HepG2 (cell line): Measurements from ENCODE around the gene MLN. TPM values are rescaled to one million over a fixed set of nuclear protein-coding genes. Genes with fewer than 3 reads are reported as not detected.

Source experiments
- FUBP1 ChIP-seq: sonication (generic); formaldehyde crosslinking; IDR thresholded peaks from 2 replicates; pipeline ENCODE4 v1.5.1; 2020; ENCODE audit warnings: missing genetic modification reagents, mild to moderate bottlenecking, borderline replicate concordance
- GTF2F1 ChIP-seq: fragments of 150-350 bp; IDR thresholded peaks from 2 replicates; pipeline ENCODE4 v1.6.1; 2014; ENCODE audit warnings: low read length
- GZF1 ChIP-seq: sonication (generic); formaldehyde crosslinking; IDR thresholded peaks from 2 replicates; pipeline ENCODE4 v1.5.1; 2020; ENCODE audit warnings: mild to moderate bottlenecking, missing genetic modification reagents
- HCFC1 ChIP-seq: fragments of 150-350 bp; IDR thresholded peaks from 2 replicates; pipeline ENCODE4 v1.6.1; 2014; ENCODE audit warnings: low read depth, low read length
- HIC2 ChIP-seq: sonication (generic); formaldehyde crosslinking; IDR thresholded peaks from 2 replicates; pipeline ENCODE4 v1.9.0; 2022; ENCODE audit warnings: low read depth, missing genetic modification reagents
- REL ChIP-seq: sonication (generic); formaldehyde crosslinking; conservative IDR thresholded peaks from 2 replicates; pipeline ENCODE4 v1.8.0; 2022; ENCODE audit warnings: mild to moderate bottlenecking, missing genetic modification reagents, moderate library complexity
- RERE ChIP-seq: IDR thresholded peaks from 2 replicates; pipeline ENCODE4 v1.6.1; 2016; ENCODE audit warnings: low read depth, missing genetic modification reagents, missing compliant biosample characterization
- SIX4 ChIP-seq: sonication (generic); formaldehyde crosslinking; IDR thresholded peaks from 2 replicates; pipeline ENCODE4 v1.4.0; 2020; ENCODE audit warnings: missing genetic modification reagents
- SMC3 ChIP-seq: IDR thresholded peaks from 2 replicates; pipeline ENCODE4 v1.6.1; 2011; ENCODE audit warnings: low read length, improper control_type of control experiment
- SNAI1 ChIP-seq: sonication (generic); formaldehyde crosslinking; IDR thresholded peaks from 2 replicates; pipeline ENCODE4 v1.5.0; 2020; ENCODE audit warnings: mild to moderate bottlenecking, missing genetic modification reagents, borderline replicate concordance
- TOE1 ChIP-seq: sonication (generic); formaldehyde crosslinking; IDR thresholded peaks from 2 replicates; pipeline ENCODE4 v1.4.0; 2020; ENCODE audit warnings: mild to moderate bottlenecking, missing genetic modification reagents
- ZBTB4 ChIP-seq: sonication (generic); formaldehyde crosslinking; IDR thresholded peaks from 2 replicates; pipeline ENCODE4 v1.4.0; 2020; ENCODE audit warnings: missing genetic modification reagents, mild to moderate bottlenecking, borderline replicate concordance
- ZFP41 ChIP-seq: sonication (generic); formaldehyde crosslinking; IDR thresholded peaks from 2 replicates; pipeline ENCODE4 v1.4.0; 2020; ENCODE audit warnings: mild to moderate bottlenecking, missing genetic modification reagents, borderline replicate concordance
- ZNF256 ChIP-seq: sonication (generic); formaldehyde crosslinking; conservative IDR thresholded peaks from 2 replicates; pipeline ENCODE4 v1.4.0; 2020; ENCODE audit warnings: missing genetic modification reagents
- ZNF747 ChIP-seq: sonication (generic); formaldehyde crosslinking; IDR thresholded peaks from 2 replicates; pipeline ENCODE4 v1.8.1; 2023; ENCODE audit warnings: missing genetic modification reagents, mild to moderate bottlenecking, borderline replicate concordance
- polyA plus RNA-seq, 8 experiments: library from polyadenylated mRNA; depleted of rRNA in 3 of 8; stranded (reverse) in 7 of 8; unstranded in 1 of 8; fragments of >200 nt; fragmentation: Illumina TruSeq in 4 of 8; extraction: Trizol in 4 of 8; gene quantifications; 2 replicates each; pipeline versions ENCODE4 v1.2.1 to v1.2.3, GENCODE V29; 2011 to 2016; ENCODE audit warnings: low read depth in 4 of 8, missing spikeins in 1 of 8, mixed read lengths in 1 of 8; ENCODE audit not compliant: insufficient read depth in 1 of 8
- total RNA-seq, 5 experiments: library from RNA; depleted of rRNA; stranded (reverse); fragments of >200 nt; fragmentation: Illumina TruSeq; extraction: Trizol; gene quantifications; 2 replicates each; pipeline ENCODE4 v1.2.3, GENCODE V29; 2016; ENCODE audit warnings: low read depth in 1 of 5

Gene MLN
- total and polyA plus RNA-seq, 2 of the 13 experiments (the other 11 are each of a cell fraction or from before 2014, with no cell fraction given), result not detected

- no peak for TF ChIP-seq RERE
- TF ChIP-seq ZNF256, result no peak
- TF ChIP-seq GTF2F1, result no peak
- no peak for TF ChIP-seq ZBTB4 (CRISPR knock-in tag)
- TF ChIP-seq ZNF747 (CRISPR knock-in tag), result no peak
- no peak for TF ChIP-seq ZFP41
- no peak for TF ChIP-seq SNAI1 (CRISPR knock-in tag)
- no peak for TF ChIP-seq REL (CRISPR knock-in tag)
- TF ChIP-seq HIC2 (CRISPR knock-in tag), result no peak
- no peak for TF ChIP-seq SMC3
- no peak for TF ChIP-seq HCFC1
- no peak for TF ChIP-seq TOE1 (CRISPR knock-in tag)
- TF ChIP-seq FUBP1 (CRISPR knock-in tag), result no peak
- TF ChIP-seq SIX4, result no peak
- TF ChIP-seq GZF1, result no peak
These were observed 19.0 kb upstream of the MLN start (continued) for GRCh38 chr6:33822575-33823395.
